ENCODE measurements around the gene SLC38A5. TPM values are rescaled to one million over a fixed set of nuclear protein-coding genes. Genes with fewer than 3 reads are reported as not detected.
"Not testable (repeated sequence)": the region's sequence is repeated elsewhere in the genome, so short reads cannot be mapped to it uniquely, and the experiment has no call there.

Gene SLC38A5
- total RNA-seq, 3 donors from 2014 or later: 0.96 to 12.1 (median 3.8) TPM

DNA sequence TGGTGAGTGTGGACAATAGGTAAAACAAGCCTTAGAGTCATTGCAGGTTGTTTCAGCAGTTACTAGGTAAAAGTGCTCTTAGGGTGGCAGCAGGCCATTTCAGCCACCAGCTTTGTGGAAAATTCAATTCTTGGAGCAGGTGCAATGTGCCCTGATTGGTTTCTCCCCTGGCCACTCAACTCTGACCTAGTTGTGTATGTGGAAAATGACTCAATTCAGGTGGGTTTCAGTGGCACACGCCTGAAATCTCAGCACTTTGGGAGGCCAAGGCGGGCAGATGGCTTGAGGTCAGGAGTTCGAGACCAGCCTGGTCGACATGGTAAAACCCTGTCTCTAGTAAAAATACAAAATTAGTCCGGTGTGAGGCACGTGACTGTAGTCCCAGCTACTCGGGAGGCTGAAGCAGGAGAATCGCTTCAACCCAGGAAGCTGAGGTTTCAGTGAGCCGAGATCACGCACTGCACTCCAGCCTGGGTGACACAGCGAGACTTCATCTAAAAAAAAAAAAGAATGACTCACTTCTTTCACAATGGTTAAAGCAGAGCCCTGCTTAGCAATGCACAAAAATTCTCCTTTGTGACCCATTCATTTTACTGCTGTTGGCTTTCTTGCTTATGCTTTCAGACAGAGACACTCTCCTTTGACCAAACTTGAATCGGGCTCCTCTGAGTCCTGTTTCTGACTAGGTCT, 42.9 kb downstream of the SLC38A5 start:
- H3K9me3 ChIP-seq; H3K4me3 ChIP-seq; intact Hi-C loops (cut with DNase I; ENCODE audit: low total_unique reads); DNase-seq (ENCODE audit: low spot score in 2 of 2); H3K27ac ChIP-seq; H3K36me3 ChIP-seq; H3K27me3 ChIP-seq; H3K4me1 ChIP-seq: not testable (repeated sequence)

GRCh38 chrX:48411860-48412259, 58.2 kb downstream of the SLC38A5 start, which contains the start of gene SSX4B:
SSX4B (minus strand) TSS chrX:48411960; CDS start chrX:48411372, 588 bp downstream.
- H3K9me3 ChIP-seq; H3K27me3 ChIP-seq; H3K4me1 ChIP-seq; H3K36me3 ChIP-seq; H3K27ac ChIP-seq; intact Hi-C loops (cut with DNase I; ENCODE audit: low total_unique reads); DNase-seq (ENCODE audit: low spot score in 2 of 2); H3K4me3 ChIP-seq: not testable (repeated sequence)

Other genes starting within 250 kb of the SLC38A5 start
- gene SSX1, start 214.9 kb downstream of the SLC38A5 start, total RNA-seq: not detected
- not detected for gene SSX3, start 113.6 kb downstream of the SLC38A5 start, total RNA-seq
- not detected for gene SSX4, start 86.7 kb downstream of the SLC38A5 start, total RNA-seq
- gene SSX4B, start 58.3 kb downstream of the SLC38A5 start, total RNA-seq: not detected
- 10 to 100 TPM; 31.8 to 55.4 (median 34.8) TPM for gene FTSJ1, start 5.9 kb upstream of the SLC38A5 start, total RNA-seq
- 10 to 100 TPM; 12.1 to 22.1 (median 17.0) TPM for gene PORCN, start 38.7 kb upstream of the SLC38A5 start, total RNA-seq
- 10 to 100 TPM; 20.3 to 22.0 (median 20.6) TPM for gene EBP, start 51.5 kb upstream of the SLC38A5 start, total RNA-seq
- gene TBC1D25, start 69.5 kb upstream of the SLC38A5 start, total RNA-seq: 10 to 100 TPM; 11.3 to 13.0 (median 12.5) TPM
- 100 to 1,000 TPM; 152 to 328 (median 213) TPM for gene RBM3, start 104.2 kb upstream of the SLC38A5 start, total RNA-seq
- 100 to 1,000 TPM in 1 of 3 donors, 10 to 100 TPM in 2; 97.2 to 113 (median 97.7) TPM for gene WDR13, start 127.2 kb upstream of the SLC38A5 start, total RNA-seq
- gene WAS, start 213.5 kb upstream of the SLC38A5 start, total RNA-seq: 10 to 100 TPM in 1 of 3 donors, 1 to 10 TPM in 2; 2.3 to 12.5 (median 6.0) TPM
- 1 to 10 TPM; 3.6 to 7.0 (median 5.3) TPM for gene SUV39H1, start 226.5 kb upstream of the SLC38A5 start, total RNA-seq